Suprapubic skin (tissue), 4 donors: ENCODE data around the gene SAMD8. TPM values are rescaled to one million over a fixed set of nuclear protein-coding genes. Genes with fewer than 3 reads are reported as not detected.

Source experiments
- DNase-seq, 2 donors: peaks; one replicate each; pipeline ENCODE4 v3.0.0-alpha.2; 2019; ENCODE audit warnings: low spot score in 2 of 2
- H3K27ac ChIP-seq: fragments of 200-600 bp; sonication (generic); one replicate; pipeline ENCODE4 v1.5.1; 2019
- H3K27me3 ChIP-seq: fragments of 200-600 bp; sonication (generic); one replicate; pipeline ENCODE4 v1.5.1; 2019
- H3K36me3 ChIP-seq: fragments of 200-600 bp; sonication (generic); one replicate; pipeline ENCODE4 v1.5.1; 2019
- H3K4me1 ChIP-seq: fragments of 200-600 bp; sonication (generic); one replicate; pipeline ENCODE4 v1.5.1; 2019
- H3K4me3 ChIP-seq: fragments of 200-600 bp; sonication (generic); one replicate; pipeline ENCODE4 v1.5.1; 2019; ENCODE audit warnings: mild to moderate bottlenecking
- H3K9me3 ChIP-seq: fragments of 200-600 bp; sonication (generic); one replicate; pipeline ENCODE4 v1.5.1; 2019
- EP300 ChIP-seq: sonication (generic); formaldehyde crosslinking; IDR thresholded peaks from one replicate; pipeline ENCODE4 v1.6.1; 2017; ENCODE audit warnings: antibody characterized with exemption
- POLR2A ChIP-seq, 2 donors: fragments of 450-650 bp; IDR thresholded peaks; one replicate each; pipeline ENCODE4 v1.6.1; 2017; ENCODE audit warnings: antibody characterized with exemption in 2 of 2, mild to moderate bottlenecking in 2 of 2, moderate library complexity in 2 of 2
- POLR2AphosphoS5 ChIP-seq, 3 donors: sonication (generic); formaldehyde crosslinking; IDR thresholded peaks; one replicate each; pipeline ENCODE4 v1.6.1; 2017; ENCODE audit warnings: antibody characterized with exemption in 3 of 3
- WGBS: methylation state at CpG from one replicate; pipeline ENCODE4 v1.1.5; 2018; 5-methylcytosine and 5-hydroxymethylcytosine counted together
- total RNA-seq, 4 donors: library from RNA; depleted of rRNA; stranded (reverse); fragments of >200 nt; gene quantifications; one replicate each; pipeline ENCODE4 v1.1.0, GENCODE V29; 2016
- TF ChIP-seq, protein P1 (sequence below), 2 donors: fragments of 200-600 bp in 1 of 2; fragments of 450-650 bp in 1 of 2; sonication (generic) in 1 of 2; IDR thresholded peaks; one replicate each; pipeline ENCODE4 v1.5.1; 2016 to 2019; ENCODE audit warnings: antibody characterized with exemption in 2 of 2, mild to moderate bottlenecking in 1 of 2, moderate library complexity in 1 of 2

SAMD8 gene
- total RNA-seq, 4 donors from 2014 or later: 20.3 to 29.1 (median 22.8) TPM

DNA sequence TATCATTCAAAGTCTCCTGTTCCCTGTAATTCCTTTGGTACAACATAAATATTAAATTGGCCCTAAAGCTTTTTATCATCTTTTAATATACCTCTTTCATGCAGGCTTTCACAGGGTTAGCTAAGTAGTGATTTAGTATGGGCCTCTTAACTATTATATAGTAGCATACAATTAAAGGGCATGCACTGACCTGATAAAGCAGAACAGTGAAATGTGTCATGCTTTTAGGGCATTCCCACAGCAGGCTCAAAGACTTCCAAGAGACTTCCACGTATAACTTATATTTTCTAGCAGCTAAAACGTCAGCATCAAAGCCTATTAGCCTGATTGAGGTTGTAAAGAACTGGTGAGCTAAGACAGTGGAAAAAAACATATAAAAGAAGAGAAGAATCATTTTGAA, 35.3 kb downstream of the SAMD8 start:
- Histone ChIP-seq H3K4me1 (peaks cover 46% of the 10 kb centered on the region), H3K27me3 (no peaks in the 10 kb centered on the region), H3K4me3 (no peak overlapping the region), H3K36me3 (peaks cover 14% of the 10 kb centered on the region), H3K27ac (peak overlapping the region; percentile 5), H3K9me3 (no peaks in the 10 kb centered on the region)
- WGBS: 53% methylated on average over 2 of the region's 2 CpGs
- TF ChIP-seq EP300: no peak
- TF ChIP-seq, protein P1, sequence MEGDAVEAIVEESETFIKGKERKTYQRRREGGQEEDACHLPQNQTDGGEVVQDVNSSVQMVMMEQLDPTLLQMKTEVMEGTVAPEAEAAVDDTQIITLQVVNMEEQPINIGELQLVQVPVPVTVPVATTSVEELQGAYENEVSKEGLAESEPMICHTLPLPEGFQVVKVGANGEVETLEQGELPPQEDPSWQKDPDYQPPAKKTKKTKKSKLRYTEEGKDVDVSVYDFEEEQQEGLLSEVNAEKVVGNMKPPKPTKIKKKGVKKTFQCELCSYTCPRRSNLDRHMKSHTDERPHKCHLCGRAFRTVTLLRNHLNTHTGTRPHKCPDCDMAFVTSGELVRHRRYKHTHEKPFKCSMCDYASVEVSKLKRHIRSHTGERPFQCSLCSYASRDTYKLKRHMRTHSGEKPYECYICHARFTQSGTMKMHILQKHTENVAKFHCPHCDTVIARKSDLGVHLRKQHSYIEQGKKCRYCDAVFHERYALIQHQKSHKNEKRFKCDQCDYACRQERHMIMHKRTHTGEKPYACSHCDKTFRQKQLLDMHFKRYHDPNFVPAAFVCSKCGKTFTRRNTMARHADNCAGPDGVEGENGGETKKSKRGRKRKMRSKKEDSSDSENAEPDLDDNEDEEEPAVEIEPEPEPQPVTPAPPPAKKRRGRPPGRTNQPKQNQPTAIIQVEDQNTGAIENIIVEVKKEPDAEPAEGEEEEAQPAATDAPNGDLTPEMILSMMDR (IDR thresholded peaks at IDR 0.05): no peak
- no peak for TF ChIP-seq POLR2A (IDR thresholded peaks at IDR 0.05)
- no peak for TF ChIP-seq POLR2AphosphoS5 (IDR thresholded peaks at IDR 0.05)
- no peak for DNase-seq

DNA sequence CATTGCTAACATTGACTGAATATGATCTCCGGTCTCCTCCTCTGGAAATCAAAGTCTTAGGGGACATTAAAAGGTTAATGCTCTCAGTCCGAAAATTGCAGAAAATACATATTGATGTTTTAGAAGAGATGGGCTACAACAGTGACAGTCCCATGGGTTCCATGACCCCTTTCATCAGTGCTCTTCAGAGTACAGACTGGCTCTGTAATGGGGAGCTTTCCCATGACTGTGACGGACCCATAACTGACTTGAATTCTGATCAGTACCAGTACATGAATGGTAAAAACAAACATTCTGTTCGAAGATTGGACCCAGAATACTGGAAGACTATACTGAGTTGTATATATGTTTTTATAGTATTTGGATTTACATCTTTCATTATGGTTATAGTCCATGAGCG, 39.2 kb downstream of the SAMD8 start:
- H3K4me3 ChIP-seq: no peak overlapping the region
- no peak overlapping the region for H3K27ac ChIP-seq
- no peak for DNase-seq
- no peak for TF ChIP-seq POLR2A (IDR thresholded peaks at IDR 0.05)
- TF ChIP-seq POLR2AphosphoS5 (IDR thresholded peaks at IDR 0.05): no peak
- TF ChIP-seq EP300: no peak
- TF ChIP-seq, protein P1 (IDR thresholded peaks at IDR 0.05): no peak
- H3K27me3 ChIP-seq: no peaks in the 10 kb centered on the region
- WGBS: 94% methylated on average over 5 of the region's 5 CpGs
- peaks cover 25% of the 10 kb centered on the region for H3K36me3 ChIP-seq
- H3K9me3 ChIP-seq: no peaks in the 10 kb centered on the region
- peaks cover 23% of the 10 kb centered on the region for H3K4me1 ChIP-seq

DNA sequence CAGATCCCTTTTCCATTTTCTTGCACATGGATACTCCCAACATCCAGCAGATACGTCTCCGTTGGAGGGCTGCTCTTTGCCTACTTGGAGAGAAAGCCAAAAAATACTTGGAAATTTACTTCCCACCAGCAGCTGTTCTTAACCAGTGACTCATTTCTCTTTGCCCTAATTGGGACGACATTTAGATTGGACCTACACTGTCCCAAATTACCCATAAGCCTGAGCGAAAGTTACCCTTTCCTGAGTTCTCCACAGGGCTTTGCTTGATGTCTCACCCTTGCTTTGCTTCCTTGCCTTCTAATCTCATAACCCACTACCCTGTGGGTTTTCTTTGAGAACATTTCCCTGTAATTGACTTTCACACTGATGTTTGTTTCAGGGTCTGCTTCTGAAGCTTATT, 48.1 kb downstream of the SAMD8 start:
- no peak for DNase-seq
- no peak overlapping the region for H3K4me3 ChIP-seq
- no peaks in the 10 kb centered on the region for H3K9me3 ChIP-seq
- no peak for TF ChIP-seq POLR2AphosphoS5 (IDR thresholded peaks at IDR 0.05)
- no peak for TF ChIP-seq POLR2A (IDR thresholded peaks at IDR 0.05)
- no peak for TF ChIP-seq EP300
- TF ChIP-seq, protein P1 (IDR thresholded peaks at IDR 0.05): no peak
- 66% methylated on average over 4 of the region's 4 CpGs for WGBS
- H3K4me1 ChIP-seq: peaks cover 7% of the 10 kb centered on the region
- no peak overlapping the region for H3K27ac ChIP-seq
- no peaks in the 10 kb centered on the region for H3K27me3 ChIP-seq
- peaks cover 5% of the 10 kb centered on the region for H3K36me3 ChIP-seq

DNA sequence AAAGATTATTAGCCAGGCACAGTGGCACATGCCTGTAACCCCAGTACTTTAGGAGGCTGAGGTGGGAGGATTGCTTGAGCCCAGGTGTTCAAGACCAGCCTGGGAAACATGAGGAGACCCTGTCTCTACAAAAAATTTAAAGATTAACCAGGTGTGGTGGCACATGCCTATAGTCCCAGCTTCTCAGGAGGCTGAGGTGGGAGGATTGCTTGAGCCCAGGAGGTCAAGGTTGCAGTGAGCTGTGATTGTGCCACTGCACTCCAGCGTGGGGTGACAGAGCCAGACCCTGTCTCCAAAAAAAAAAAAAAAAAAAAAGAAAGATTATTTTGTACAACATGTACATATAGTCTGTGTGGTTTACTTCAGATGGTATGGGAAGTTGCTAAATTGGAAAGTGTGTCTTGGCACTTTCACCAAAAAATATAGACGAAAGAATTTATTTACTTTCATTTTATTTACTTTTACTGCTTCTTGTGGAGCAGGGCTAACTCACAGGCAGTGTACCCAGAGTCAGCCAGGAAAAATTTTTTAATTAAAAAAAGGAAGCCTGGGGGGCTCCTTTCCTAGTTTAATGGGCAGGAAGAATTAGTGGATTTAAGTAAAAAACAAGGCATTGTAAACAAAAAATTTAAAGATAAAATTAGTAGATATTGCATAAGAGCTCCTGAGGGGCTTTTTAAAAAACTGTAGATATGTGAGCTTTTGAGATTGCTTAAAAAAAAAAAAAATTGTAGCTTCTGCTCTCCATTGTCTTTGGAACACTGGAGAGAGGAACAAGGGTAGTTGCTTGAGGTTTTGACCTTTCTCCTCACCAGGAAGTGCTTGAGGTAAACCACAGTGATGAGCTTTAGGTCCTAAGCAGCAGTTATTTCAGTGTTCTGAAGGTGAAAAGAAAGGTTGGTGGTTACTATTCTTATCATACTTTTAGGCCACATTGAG, 54.5 kb downstream of the SAMD8 start:
- WGBS: 72% methylated on average over 2 of the region's 2 CpGs
- Histone ChIP-seq H3K27ac (no peak overlapping the region), H3K36me3 (peaks cover 24% of the 10 kb centered on the region)

DNA sequence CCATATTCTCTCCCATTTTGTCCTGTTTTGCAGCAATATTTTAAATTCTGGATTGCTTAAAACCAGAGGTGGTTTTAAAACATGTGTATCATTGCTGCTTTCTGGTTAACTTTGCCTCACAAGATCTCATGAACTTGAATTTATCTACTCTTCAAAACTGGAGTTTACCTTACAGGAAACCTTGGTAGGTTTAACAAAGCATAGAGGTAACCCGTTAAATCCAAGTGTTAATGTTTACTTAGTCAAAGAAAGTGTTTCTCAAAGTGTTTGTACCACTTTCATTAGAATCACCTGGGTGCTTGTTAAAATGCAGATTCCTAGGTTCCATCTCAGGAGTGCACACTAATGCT, 55.1 kb downstream of the SAMD8 start:
- no peaks in the 10 kb centered on the region for H3K4me1 ChIP-seq
- no peaks in the 10 kb centered on the region for H3K9me3 ChIP-seq
- peaks cover 24% of the 10 kb centered on the region for H3K36me3 ChIP-seq
- TF ChIP-seq POLR2AphosphoS5 (IDR thresholded peaks at IDR 0.05) (no peak), POLR2A (IDR thresholded peaks at IDR 0.05) (no peak), EP300 (no peak)
- TF ChIP-seq, protein P1 (IDR thresholded peaks at IDR 0.05): no peak
- no peak overlapping the region for H3K4me3 ChIP-seq
- H3K27ac ChIP-seq: no peak overlapping the region
- 85% methylated on average over 1 of the region's 1 CpG for WGBS
- no peak for DNase-seq
- no peaks in the 10 kb centered on the region for H3K27me3 ChIP-seq

More for the DNA sequence above, 54.5 kb downstream of the SAMD8 start:
- no peak overlapping the region for H3K4me3 ChIP-seq
- H3K9me3 ChIP-seq: no peaks in the 10 kb centered on the region
- TF ChIP-seq EP300: no peak
- TF ChIP-seq, protein P1 (IDR thresholded peaks at IDR 0.05): no peak
- TF ChIP-seq POLR2AphosphoS5 (IDR thresholded peaks at IDR 0.05): no peak
- TF ChIP-seq POLR2A (IDR thresholded peaks at IDR 0.05): no peak
- DNase-seq: no peak
- H3K4me1 ChIP-seq: no peaks in the 10 kb centered on the region
- no peaks in the 10 kb centered on the region for H3K27me3 ChIP-seq
